ENCODE data around the gene TXNRD1. TPM values are rescaled to one million over a fixed set of nuclear protein-coding genes. Genes with fewer than 3 reads are reported as not detected.

TXNRD1 gene
- total and polyA plus RNA-seq, 2 of the 8 experiments (the other 6 are each of a cell fraction or from before 2014, with no cell fraction given) = 56.8 to 127 TPM

- H4K5ac ChIP-seq (ENCODE audit: insufficient read length, low read depth, low read length) = no peak overlapping the region
- ChIA-PET CTCF (ENCODE audit: partially characterized antibody) (interaction anchor here (2.9 kb wide), 1 partner anchor 11 kb away, joined by 7 read pairs; no protein-coding TSS in a partner anchor), POLR2A (ENCODE audit: partially characterized antibody) (interaction anchor here (0.6 kb wide), 2 partner anchors 63 to 86 kb away, joined by 4 read pairs; no protein-coding TSS in a partner anchor)
- H3K4me2 ChIP-seq (ENCODE audit: insufficient read depth in 1 of 2, low read depth in 2 of 2, low read length in 2 of 2) = no peak overlapping the region
- peaks cover 7 to 15% (median 9%) of the 10 kb centered on the region in 4 experiments for H3K4me1 ChIP-seq (replicated peaks in 1 of 4; ENCODE audit: control insufficient read depth in 3 of 4, insufficient read depth in 4 of 4, low read length in 3 of 4)
- 96% methylated on average over 2 of the region's 2 CpGs; no CpG with 5 or more reads in 1 of the 2 experiments for WGBS, 2 experiments (ENCODE audit: extremely low coverage in 1 of 2, insufficient coverage in 1 of 2, insufficient read length in 1 of 2, insufficient replicate concordance in 2 of 2, low coverage in 1 of 2, low lambda C conversion rate in 2 of 2, missing lambda C conversion rate in 1 of 2)
- H3K23me2 ChIP-seq (ENCODE audit: low read depth, low read length) = peaks cover 8% of the 10 kb centered on the region; the same call in 1 of the 2 replicates
- H3K23ac ChIP-seq (ENCODE audit: insufficient read length) = no peak overlapping the region
- H3K14ac ChIP-seq (ENCODE audit: insufficient read length) = no peak overlapping the region
- no peak overlapping the region for H4K91ac ChIP-seq (replicated peaks; ENCODE audit: insufficient read length, low read length)
- no peak overlapping the region for H3K18ac ChIP-seq (ENCODE audit: extremely low read depth, low read length)
- peaks cover 10 to 13% of the 10 kb centered on the region in 2 experiments for H4K20me1 ChIP-seq (replicated peaks in 1 of 2; ENCODE audit: control insufficient read depth in 1 of 2, insufficient read depth in 2 of 2, low read length in 2 of 2)
- H2AK5ac ChIP-seq (ENCODE audit: low read depth, low read length) = no peak overlapping the region
- no peak overlapping the region for H2BK5ac ChIP-seq (ENCODE audit: low read depth, low read length)
- no peaks in the 10 kb centered on the region for H3K9me3 ChIP-seq (ENCODE audit: insufficient read depth in 2 of 2, low read depth in 1 of 2, low read length in 1 of 2)
- no peak overlapping the region for H3K56ac ChIP-seq (replicated peaks; ENCODE audit: insufficient read length, low read depth, low read length)
- no peak overlapping the region for H3K4me3 ChIP-seq (ENCODE audit: extremely low read depth in 1 of 4, insufficient read depth in 2 of 4, low read depth in 3 of 4, low read length in 4 of 4)
- H3K27me3 ChIP-seq (replicated peaks in 1 of 4; ENCODE audit: control insufficient read depth in 3 of 4, extremely low read depth in 1 of 4, insufficient read depth in 3 of 4, low read length in 3 of 4) = no peaks in the 10 kb centered on the region; a peak in 1 of 7 replicates
- no peak overlapping the region for H4K8ac ChIP-seq (ENCODE audit: extremely low read depth, insufficient read depth, low read length)
- H3K9ac ChIP-seq (replicated peaks in 1 of 4; ENCODE audit: extremely low read depth in 1 of 4, low read depth in 3 of 4, low read length in 3 of 4) = no peak overlapping the region
- no peak overlapping the region for H2AFZ ChIP-seq (ENCODE audit: low read length)
- H3K27ac ChIP-seq (ENCODE audit: low read depth, low read length) = no peak overlapping the region
- H3K79me2 ChIP-seq (ENCODE audit: control insufficient read depth in 1 of 2, insufficient read depth in 2 of 2, low read length in 2 of 2) = peaks cover 3 to 78% of the 10 kb centered on the region in 2 experiments
- no peak overlapping the region for H3K4ac ChIP-seq (replicated peaks; ENCODE audit: insufficient read length, low read depth, low read length)
- H3K36me3 ChIP-seq (ENCODE audit: control insufficient read depth in 2 of 4, insufficient read depth in 4 of 4, low read length in 3 of 4) = peaks cover 0 to 17% (median 0%) of the 10 kb centered on the region in 4 experiments; a peak in 2 of 8 replicates
- no peak overlapping the region for H2BK15ac ChIP-seq (ENCODE audit: low read length)
- no peak overlapping the region for H2BK12ac ChIP-seq (ENCODE audit: low read depth, low read length)
- no peak overlapping the region for H2BK20ac ChIP-seq (ENCODE audit: low read length)
- peaks cover 14% of the 10 kb centered on the region for H3K79me1 ChIP-seq (ENCODE audit: low read depth, low read length)
- FAIRE-seq (no peak), DNase-seq (ENCODE audit: low read depth in 1 of 2, low spot score in 2 of 2) (no peak)
- no peak overlapping the region for H2BK120ac ChIP-seq (replicated peaks; ENCODE audit: low read depth, low read length)
- no peak for TF ChIP-seq TCF12 (IDR thresholded peaks at IDR 0.05; ENCODE audit: low read depth, low read length)
- TF ChIP-seq ZNF274 (IDR thresholded peaks at IDR 0.05; ENCODE audit: borderline replicate concordance, extremely low read depth, low read length) = no peak
- no peak for TF ChIP-seq CREB1 (IDR thresholded peaks at IDR 0.05)
- TF ChIP-seq EGR1 (IDR thresholded peaks at IDR 0.05; ENCODE audit: borderline replicate concordance, low read depth, low read length) = no peak
- TF ChIP-seq KDM5A (IDR thresholded peaks at IDR 0.05; ENCODE audit: low read length) = no peak
- TF ChIP-seq ASH2L (IDR thresholded peaks at IDR 0.05; ENCODE audit: low read length) = no peak
- TF ChIP-seq, protein P1, sequence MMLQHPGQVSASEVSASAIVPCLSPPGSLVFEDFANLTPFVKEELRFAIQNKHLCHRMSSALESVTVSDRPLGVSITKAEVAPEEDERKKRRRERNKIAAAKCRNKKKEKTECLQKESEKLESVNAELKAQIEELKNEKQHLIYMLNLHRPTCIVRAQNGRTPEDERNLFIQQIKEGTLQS (IDR thresholded peaks at IDR 0.05; ENCODE audit: insufficient read depth, low read depth, low read length) = no peak
- no peak for TF ChIP-seq RNF2 (IDR thresholded peaks at IDR 0.05; ENCODE audit: borderline replicate concordance, low read depth, low read length, missing control alignments, poor library complexity, severe bottlenecking)
- no peak for TF ChIP-seq YY1 (IDR thresholded peaks at IDR 0.05; ENCODE audit: low read depth, low read length)
- no peak for TF ChIP-seq EP300 (IDR thresholded peaks at IDR 0.05; ENCODE audit: borderline replicate concordance in 1 of 2, low read depth in 2 of 2, low read length in 2 of 2)
- TF ChIP-seq HDAC2 (IDR thresholded peaks at IDR 0.05; ENCODE audit: borderline replicate concordance in 1 of 2, low read depth in 2 of 2, low read length in 2 of 2) = no peak
- TF ChIP-seq MAFK (IDR thresholded peaks at IDR 0.05; ENCODE audit: low read depth, low read length) = no peak
- no peak for TF ChIP-seq SIX5 (IDR thresholded peaks at IDR 0.05; ENCODE audit: low read depth, low read length)
Observed at GRCh38 chr12:104305349-104305748, 89.8 kb downstream of the TXNRD1 start.

Measured in H1 (cell line).